IMR-90 (cell line): ENCODE data around the gene MGAT3. TPM values are rescaled to one million over a fixed set of nuclear protein-coding genes. Genes with fewer than 3 reads are reported as not detected.

Source experiments
- ATAC-seq: fragments of 200-7000 bp; cut with Tn5 transposase; 2 replicates; pipeline ENCODE4 v1.9.1; 2020; ENCODE audit warnings: low read depth, mild to moderate bottlenecking, moderate library complexity
- BruUV-seq: library from RNA; stranded (reverse); fragments of 400-500 nt; replicated peaks from 2 replicates; lab custom pipeline; 2021; lab: Mats Ljungman, UMichigan
- CTCF ChIA-PET: fragments of 300-600 bp; formaldehyde crosslinking; extraction: SDS; loops from one replicate; lab custom pipeline; 2021; ENCODE audit warnings: antibody characterized with exemption; lab: Yijun Ruan, JAX
- POLR2A ChIA-PET: fragments of 300-600 bp; sonication (Branson Sonifier 250); formaldehyde crosslinking; loops from one replicate; lab custom pipeline; 2022; ENCODE audit warnings: antibody characterized with exemption; ENCODE audit not compliant: unreplicated experiment; lab: Charles Lee
- DNase-seq: peaks from one replicate; pipeline ENCODE4 v3.0.0; 2013
- H2AFZ ChIP-seq: replicated peaks from 2 replicates; pipeline ENCODE3; 2013; ENCODE audit warnings: low read length, mild to moderate bottlenecking; ENCODE audit not compliant: poor library complexity
- H2AK5ac ChIP-seq: 2 replicates; pipeline ENCODE4 v1.6.1; 2013; ENCODE audit warnings: low read depth, low read length, inconsistent platforms
- H2AK9ac ChIP-seq: replicated peaks from 2 replicates; pipeline ENCODE3; 2013; ENCODE audit warnings: mild to moderate bottlenecking, low read depth, low read length, moderate library complexity; ENCODE audit not compliant: poor library complexity
- H2BK120ac ChIP-seq: 2 replicates; pipeline ENCODE4 v1.6.1; 2013; ENCODE audit warnings: low read depth, low read length, inconsistent platforms
- H2BK15ac ChIP-seq: 3 replicates; pipeline ENCODE4 v1.6.1; 2013; ENCODE audit warnings: low read depth, low read length, inconsistent platforms
- H2BK20ac ChIP-seq: 2 replicates; pipeline ENCODE4 v1.6.1; 2013; ENCODE audit warnings: low read depth, mild to moderate bottlenecking, inconsistent platforms, low read length, moderate library complexity
- H2BK5ac ChIP-seq: 2 replicates; pipeline ENCODE4 v1.6.1; 2013; ENCODE audit warnings: mild to moderate bottlenecking, low read depth, low read length, inconsistent platforms; ENCODE audit not compliant: poor library complexity, severe bottlenecking
- H3K14ac ChIP-seq: replicated peaks from 2 replicates; pipeline ENCODE4 v1.6.1; 2013; ENCODE audit warnings: low read depth, low read length, inconsistent platforms
- H3K18ac ChIP-seq: 2 replicates; pipeline ENCODE4 v1.6.1; 2013; ENCODE audit warnings: low read depth, low read length, control low read depth
- H3K23ac ChIP-seq: 2 replicates; pipeline ENCODE4 v1.6.1; 2013; ENCODE audit warnings: low read depth, low read length, inconsistent platforms
- H3K27ac ChIP-seq: 2 replicates; pipeline ENCODE4 v1.5.1; 2013; ENCODE audit warnings: mild to moderate bottlenecking, control low read depth, low read length; ENCODE audit not compliant: insufficient read depth
- H3K27me3 ChIP-seq: 2 replicates; pipeline ENCODE4 v1.6.1; 2013; ENCODE audit warnings: low read length; ENCODE audit not compliant: control insufficient read depth, insufficient read depth
- H3K36me3 ChIP-seq: 2 replicates; pipeline ENCODE4 v1.6.1; 2013; ENCODE audit warnings: low read length, mixed read lengths; ENCODE audit not compliant: control insufficient read depth, insufficient read depth
- H3K4ac ChIP-seq: 2 replicates; pipeline ENCODE4 v1.6.1; 2013; ENCODE audit warnings: low read depth, low read length, inconsistent platforms
- H3K4me1 ChIP-seq: 2 replicates; pipeline ENCODE4 v1.6.1; 2013; ENCODE audit warnings: low read length, mixed read lengths; ENCODE audit not compliant: control insufficient read depth, insufficient read depth
- H3K4me2 ChIP-seq: 2 replicates; pipeline ENCODE4 v1.6.1; 2013; ENCODE audit warnings: low read depth, mild to moderate bottlenecking, control low read depth, low read length, moderate library complexity
- H3K4me3 ChIP-seq: 2 replicates; pipeline ENCODE4 v1.5.1; 2013; ENCODE audit warnings: low read depth, mild to moderate bottlenecking, control low read depth, low read length, moderate library complexity; ENCODE audit not compliant: insufficient read depth
- H3K56ac ChIP-seq: 2 replicates; pipeline ENCODE4 v1.6.1; 2013; ENCODE audit warnings: low read length, inconsistent platforms; ENCODE audit not compliant: insufficient read depth; ENCODE audit errors: extremely low read depth
- H3K79me1 ChIP-seq, 2 experiments: 2 replicates each; pipeline ENCODE4 v1.6.1; 2013; ENCODE audit warnings: low read length in 2 of 2, inconsistent platforms in 1 of 2, low read depth in 1 of 2
- H3K9ac ChIP-seq: 2 replicates; pipeline ENCODE4 v1.6.1; 2013; ENCODE audit warnings: low read depth, low read length, control low read depth
- H3K9me1 ChIP-seq: 2 replicates; pipeline ENCODE4 v1.6.1; 2013; ENCODE audit warnings: low read length, inconsistent platforms; ENCODE audit not compliant: insufficient read depth
- H3K9me3 ChIP-seq: 2 replicates; pipeline ENCODE4 v1.6.1; 2013; ENCODE audit warnings: low read length; ENCODE audit not compliant: control insufficient read depth, insufficient read depth
- H4K20me1 ChIP-seq: 2 replicates; pipeline ENCODE4 v1.6.1; 2013; ENCODE audit warnings: low read length, inconsistent platforms; ENCODE audit not compliant: insufficient read depth
- H4K5ac ChIP-seq: 2 replicates; pipeline ENCODE4 v1.6.1; 2013; ENCODE audit warnings: mild to moderate bottlenecking, low read depth, low read length, control low read depth
- H4K8ac ChIP-seq, 2 experiments: 2 replicates each; pipeline ENCODE4 v1.6.1; 2013; ENCODE audit warnings: low read depth in 2 of 2, low read length in 2 of 2, control low read depth in 1 of 2, inconsistent platforms in 1 of 2
- H4K91ac ChIP-seq: 2 replicates; pipeline ENCODE4 v1.6.1; 2013; ENCODE audit warnings: low read depth, low read length, inconsistent platforms; ENCODE audit not compliant: insufficient read depth
- BHLHE40 ChIP-seq: fragments of 150-350 bp; IDR thresholded peaks from 2 replicates; pipeline ENCODE4 v1.6.1; 2016; ENCODE audit warnings: mild to moderate bottlenecking, low read depth, low read length
- FOS ChIP-seq: fragments of 150-350 bp; IDR thresholded peaks from 2 replicates; pipeline ENCODE4 v1.6.1; 2016; ENCODE audit warnings: low read depth, low read length
- MAZ ChIP-seq: IDR thresholded peaks from 2 replicates; pipeline ENCODE4 v1.6.1; 2012; ENCODE audit warnings: low read depth, mild to moderate bottlenecking, low read length, improper control_type of control experiment, moderate library complexity, borderline replicate concordance
- NFE2L2 ChIP-seq: fragments of 150-350 bp; IDR thresholded peaks from 2 replicates; pipeline ENCODE4 v1.6.1; 2016; ENCODE audit warnings: low read depth, mild to moderate bottlenecking, low read length
- POLR2A ChIP-seq: IDR thresholded peaks from 2 replicates; pipeline ENCODE4 v1.6.1; 2012; ENCODE audit warnings: mild to moderate bottlenecking, low read depth, low read length
- RAD21 ChIP-seq: IDR thresholded peaks from 2 replicates; pipeline ENCODE4 v1.6.1; 2012; ENCODE audit warnings: low read length, improper control_type of control experiment
- RFX5 ChIP-seq: IDR thresholded peaks from 2 replicates; pipeline ENCODE4 v1.8.0; 2012; ENCODE audit warnings: low read depth, mild to moderate bottlenecking, low read length, moderate library complexity
- SMC3 ChIP-seq: fragments of 150-350 bp; IDR thresholded peaks from 2 replicates; pipeline ENCODE4 v1.6.1; 2016; ENCODE audit warnings: low read depth, mild to moderate bottlenecking, antibody characterized with exemption, low read length, moderate library complexity
- WGBS, 2 experiments: methylation state at CpG; one replicate each; pipeline versions ENCODE4 v1.1.5 to v1.1.7; 2013; ENCODE audit warnings: missing lambda C conversion rate in 2 of 2; ENCODE audit not compliant: insufficient read length in 1 of 2; ENCODE audit errors: extremely low coverage in 2 of 2; 5-methylcytosine and 5-hydroxymethylcytosine counted together
- dilution Hi-C: fragments of 300-500 bp; cut with HindIII; formaldehyde crosslinking; loops from one replicate; pipeline ENCODE4 v1.14.3; 2018; ENCODE audit warnings: low sequenced_read_pairs; ENCODE audit not compliant: unreplicated experiment
- in situ Hi-C: fragments of 300-500 bp; cut with MboI; formaldehyde crosslinking; loops from 3 replicates; pipeline ENCODE4 v1.14.3; 2019; ENCODE audit warnings: low sequenced_read_pairs, inconsistent platforms, mixed read lengths
- intact Hi-C: fragments of 100-400 bp; cut with micrococcal nuclease; formaldehyde crosslinking; loops from 2 replicates; pipeline ENCODE4 v1.10.0; 2022
- polyA plus RNA-seq, 3 experiments: library from polyadenylated mRNA; depleted of rRNA; stranded (reverse); fragments of >200 nt; gene quantifications; 2 replicates each; pipeline ENCODE4 v1.2.3, GENCODE V29; 2012; ENCODE audit warnings: low replicate concordance in 1 of 3
- total RNA-seq: library from RNA; depleted of rRNA; stranded (reverse); fragments of >200 nt; gene quantifications from 2 replicates; pipeline ENCODE4 v1.2.3, GENCODE V29; 2012
- TF ChIP-seq, protein P1 (sequence below): fragments of 150-350 bp; IDR thresholded peaks from 2 replicates; pipeline ENCODE4 v1.6.1; 2017; ENCODE audit warnings: mild to moderate bottlenecking, antibody characterized with exemption, low read length, low read depth

MGAT3 gene
- total and polyA plus RNA-seq, 2 of the 4 experiments (the other 2 are of a cell fraction): 0.36 to 1.1 TPM

DNA sequence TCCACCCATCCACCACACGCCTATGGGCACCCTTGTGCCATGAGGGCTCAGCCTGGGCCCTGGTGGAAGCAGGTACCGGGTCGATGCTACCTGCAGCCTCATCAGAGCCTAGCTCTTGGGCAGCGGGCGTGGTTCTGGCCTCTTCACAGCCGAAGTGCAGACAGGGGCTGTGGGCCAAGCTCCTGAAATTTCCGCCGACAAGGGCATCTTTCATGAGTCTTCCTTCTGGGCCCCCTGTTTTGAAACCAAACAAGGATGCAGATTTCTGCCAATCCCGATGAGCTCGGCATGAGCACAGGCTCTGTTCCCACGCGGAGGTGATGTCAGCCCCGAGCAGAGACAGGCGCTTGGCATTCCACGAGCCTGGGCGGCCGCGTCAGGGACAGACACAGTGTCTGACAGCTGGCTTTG is 22.6 kb upstream of the MGAT3 start:
- no peaks in the 10 kb centered on the region for H3K27me3 ChIP-seq
- no peaks in the 10 kb centered on the region; the same call in 1 of the 2 replicates for H4K20me1 ChIP-seq
- no peak overlapping the region for H3K56ac ChIP-seq
- H2AK5ac ChIP-seq: no peak overlapping the region
- H2AFZ ChIP-seq: no peak overlapping the region
- H2BK5ac ChIP-seq: no peak overlapping the region
- in situ Hi-C loops (no loop called here), dilution Hi-C loops (no loop called here), intact Hi-C loops (loop anchor here (10.0 kb wide), 1 partner anchor 61 kb away; no protein-coding TSS in a partner anchor)
- POLR2A ChIA-PET: no interaction called here
- CTCF ChIA-PET: no interaction called here
- no peaks in the 10 kb centered on the region for H3K9me3 ChIP-seq
- H3K14ac ChIP-seq: no peak overlapping the region
- H2BK120ac ChIP-seq: no peak overlapping the region
- H4K8ac ChIP-seq: no peak overlapping the region
- no peak overlapping the region for H3K4me2 ChIP-seq
- H2BK20ac ChIP-seq: no peak overlapping the region
- no peak overlapping the region for H2AK9ac ChIP-seq
- ATAC-seq (no peak), DNase-seq (no peak)
- no peaks in the 10 kb centered on the region for H3K79me1 ChIP-seq
- H3K27ac ChIP-seq: no peak overlapping the region
- TF ChIP-seq BHLHE40 (no peak), POLR2A (no peak), MAZ (no peak), SMC3 (no peak), RAD21 (no peak), FOS (no peak), NFE2L2 (no peak), RFX5 (no peak)
- TF ChIP-seq, protein P1, sequence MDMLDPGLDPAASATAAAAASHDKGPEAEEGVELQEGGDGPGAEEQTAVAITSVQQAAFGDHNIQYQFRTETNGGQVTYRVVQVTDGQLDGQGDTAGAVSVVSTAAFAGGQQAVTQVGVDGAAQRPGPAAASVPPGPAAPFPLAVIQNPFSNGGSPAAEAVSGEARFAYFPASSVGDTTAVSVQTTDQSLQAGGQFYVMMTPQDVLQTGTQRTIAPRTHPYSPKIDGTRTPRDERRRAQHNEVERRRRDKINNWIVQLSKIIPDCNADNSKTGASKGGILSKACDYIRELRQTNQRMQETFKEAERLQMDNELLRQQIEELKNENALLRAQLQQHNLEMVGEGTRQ: no peak
- H3K9me1 ChIP-seq: no peaks in the 10 kb centered on the region
- H3K4ac ChIP-seq: no peak overlapping the region
- no TSS peak for BruUV-seq
- H3K36me3 ChIP-seq: peaks cover 26% of the 10 kb centered on the region
- H4K91ac ChIP-seq: no peak overlapping the region
- peaks cover 8% of the 10 kb centered on the region for H3K4me1 ChIP-seq
- H3K23ac ChIP-seq: no peak overlapping the region
- H3K18ac ChIP-seq: no peak overlapping the region
- 80% methylated on average over 9 of the region's 18 CpGs; no CpG with 5 or more reads in 1 of the 2 experiments for WGBS, 2 experiments
- H3K9ac ChIP-seq: no peak overlapping the region
- no peak overlapping the region for H3K4me3 ChIP-seq
- H2BK15ac ChIP-seq: no peak overlapping the region
- no peak overlapping the region for H4K5ac ChIP-seq
